H9 (cell line): Measurements from ENCODE around the gene CD68. TPM values are rescaled to one million over a fixed set of nuclear protein-coding genes. Genes with fewer than 3 reads are reported as not detected.

Experiments used
- DNase-seq: peaks from one replicate; pipeline ENCODE4 v3.0.0-alpha.2; 2017
- H2AFZ ChIP-seq: one replicate; pipeline ENCODE4 v1.6.1; 2013; ENCODE audit warnings: mild to moderate bottlenecking, low read length, control low read depth, moderate library complexity
- H2AK5ac ChIP-seq: 2 replicates; pipeline ENCODE4 v1.6.1; 2013; ENCODE audit warnings: low read length, control low read depth, mixed read lengths; ENCODE audit not compliant: insufficient read length
- H2BK120ac ChIP-seq: one replicate; pipeline ENCODE4 v1.6.1; 2013; ENCODE audit warnings: low read depth, mild to moderate bottlenecking, low read length, control low read depth, inconsistent platforms; ENCODE audit not compliant: poor library complexity, severe bottlenecking
- H2BK12ac ChIP-seq: 2 replicates; pipeline ENCODE4 v1.6.1; 2013; ENCODE audit warnings: low read length, control low read depth, mixed read lengths, low read depth; ENCODE audit not compliant: insufficient read length
- H2BK15ac ChIP-seq: 2 replicates; pipeline ENCODE4 v1.6.1; 2013; ENCODE audit warnings: low read depth, low read length, control low read depth
- H2BK20ac ChIP-seq: one replicate; pipeline ENCODE4 v1.6.1; 2013; ENCODE audit warnings: low read depth, mild to moderate bottlenecking, low read length, control low read depth, inconsistent platforms; ENCODE audit not compliant: poor library complexity, severe bottlenecking
- H2BK5ac ChIP-seq: 2 replicates; pipeline ENCODE4 v1.6.1; 2013; ENCODE audit warnings: low read length, control low read depth, mixed read lengths; ENCODE audit not compliant: insufficient read length
- H3K14ac ChIP-seq: 2 replicates; pipeline ENCODE4 v1.6.1; 2013; ENCODE audit warnings: low read length, control low read depth; ENCODE audit not compliant: insufficient read depth
- H3K18ac ChIP-seq: 2 replicates; pipeline ENCODE4 v1.6.1; 2013; ENCODE audit warnings: low read depth, mild to moderate bottlenecking, mixed read lengths, low read length, control low read depth; ENCODE audit not compliant: insufficient read length
- H3K23ac ChIP-seq: 2 replicates; pipeline ENCODE4 v1.6.1; 2013; ENCODE audit warnings: low read length, control low read depth, mixed read lengths, low read depth; ENCODE audit not compliant: insufficient read length
- H3K23me2 ChIP-seq: 2 replicates; pipeline ENCODE4 v1.6.1; 2013; ENCODE audit warnings: low read depth, mild to moderate bottlenecking, mixed read lengths, low read length, control low read depth; ENCODE audit not compliant: insufficient read length, poor library complexity, severe bottlenecking
- H3K27ac ChIP-seq: 2 replicates; pipeline ENCODE4 v1.5.1; 2013; ENCODE audit warnings: low read length, control low read depth, mixed read lengths, low read depth; ENCODE audit not compliant: insufficient read length
- H3K27me3 ChIP-seq: 2 replicates; pipeline ENCODE4 v1.6.1; 2013; ENCODE audit warnings: low read length, control low read depth, inconsistent platforms; ENCODE audit not compliant: insufficient read depth
- H3K4ac ChIP-seq: 2 replicates; pipeline ENCODE4 v1.6.1; 2013; ENCODE audit warnings: low read depth, mild to moderate bottlenecking, control low read depth, inconsistent platforms, low read length, moderate library complexity
- H3K4me1 ChIP-seq: 2 replicates; pipeline ENCODE4 v1.6.1; 2013; ENCODE audit warnings: low read length, control low read depth, inconsistent platforms; ENCODE audit not compliant: insufficient read depth
- H3K4me2 ChIP-seq: 2 replicates; pipeline ENCODE4 v1.6.1; 2013; ENCODE audit warnings: low read length, control low read depth, mixed read lengths; ENCODE audit not compliant: insufficient read length, insufficient read depth
- H3K56ac ChIP-seq: 2 replicates; pipeline ENCODE4 v1.6.1; 2013; ENCODE audit warnings: low read depth, mild to moderate bottlenecking, mixed read lengths, low read length, control low read depth; ENCODE audit not compliant: insufficient read length
- H3K79me1 ChIP-seq: 2 replicates; pipeline ENCODE4 v1.6.1; 2013; ENCODE audit warnings: low read depth, mild to moderate bottlenecking, moderate library complexity, low read length, control low read depth, inconsistent platforms; ENCODE audit not compliant: insufficient read depth, poor library complexity, severe bottlenecking
- H3K79me2 ChIP-seq: 2 replicates; pipeline ENCODE4 v1.6.1; 2013; ENCODE audit warnings: low read length, control low read depth, inconsistent platforms; ENCODE audit not compliant: insufficient read depth
- H3K9ac ChIP-seq: 2 replicates; pipeline ENCODE4 v1.6.1; 2013; ENCODE audit warnings: low read length, control low read depth, mixed read lengths; ENCODE audit not compliant: insufficient read length; ENCODE audit errors: extremely low read depth
- H3K9me3 ChIP-seq: one replicate; pipeline ENCODE4 v1.6.1; 2013; ENCODE audit warnings: low read depth, low read length, inconsistent platforms; ENCODE audit not compliant: control insufficient read depth
- H3T11ph ChIP-seq: one replicate; pipeline ENCODE4 v1.6.1; 2013; ENCODE audit warnings: mild to moderate bottlenecking, low read length, control low read depth, inconsistent platforms
- H4K20me1 ChIP-seq: one replicate; pipeline ENCODE4 v1.6.1; 2013; ENCODE audit not compliant: control insufficient read depth, insufficient read length, insufficient read depth
- H4K5ac ChIP-seq: 2 replicates; pipeline ENCODE4 v1.6.1; 2013; ENCODE audit warnings: low read depth, mild to moderate bottlenecking, mixed read lengths, low read length, control low read depth; ENCODE audit not compliant: insufficient read length
- H4K8ac ChIP-seq: replicated peaks from 2 replicates; pipeline ENCODE4 v1.6.1; 2013; ENCODE audit warnings: low read length, control low read depth, mixed read lengths, low read depth; ENCODE audit not compliant: insufficient read length
- H4K91ac ChIP-seq: 2 replicates; pipeline ENCODE4 v1.6.1; 2013; ENCODE audit warnings: low read depth, mild to moderate bottlenecking, moderate library complexity, mixed read lengths, low read length, control low read depth; ENCODE audit not compliant: insufficient read length
- H3K27ac Mint-ChIP-seq, 3 experiments: 2 replicates in 2 of 3; 3 replicates in 1 of 3; pipeline ENCODE4 v1.8.0; 2020 to 2021; ENCODE audit warnings: mixed read lengths in 3 of 3, mild to moderate bottlenecking in 1 of 3, moderate library complexity in 1 of 3
- H3K27me3 Mint-ChIP-seq: 2 replicates; pipeline ENCODE4 v1.8.0; 2021; ENCODE audit warnings: low read depth, mild to moderate bottlenecking, moderate library complexity, mixed read lengths
- H3K36me3 Mint-ChIP-seq, 3 experiments: 2 replicates in 2 of 3; 3 replicates in 1 of 3; pipeline ENCODE4 v1.8.0; 2020 to 2021; ENCODE audit warnings: low read depth in 3 of 3, mixed read lengths in 3 of 3; ENCODE audit not compliant: insufficient read depth in 1 of 3
- H3K4me1 Mint-ChIP-seq, 2 experiments: 2 replicates each; pipeline ENCODE4 v1.8.0; 2020; ENCODE audit warnings: mixed read lengths in 2 of 2
- H3K4me3 Mint-ChIP-seq, 2 experiments: 2 replicates in 1 of 2; 3 replicates in 1 of 2; pipeline ENCODE4 v1.8.0; 2020 to 2021; ENCODE audit warnings: mild to moderate bottlenecking in 2 of 2, mixed read lengths in 2 of 2, moderate library complexity in 1 of 2
- H3K9me3 Mint-ChIP-seq, 2 experiments: 2 replicates in 1 of 2; 3 replicates in 1 of 2; pipeline ENCODE4 v1.8.0; 2020; ENCODE audit warnings: mild to moderate bottlenecking in 2 of 2, mixed read lengths in 2 of 2, moderate library complexity in 1 of 2
- WGBS: extraction: QIAGEN DNeasy Blood & Tissue Kit; methylation state at CpG from one replicate; pipeline ENCODE4 v1.1.7; 2013; ENCODE audit warnings: missing lambda C conversion rate, low lambda C conversion rate, mixed read lengths; ENCODE audit not compliant: insufficient read length; ENCODE audit errors: extremely low coverage; 5-methylcytosine and 5-hydroxymethylcytosine counted together
- total RNA-seq: library from RNA; stranded (reverse); gene quantifications from 2 replicates; pipeline ENCODE4 v1.2.1, GENCODE V29; 2021
- TF ChIP-seq, protein P1 (sequence below): fragments of 200-600 bp; sonication (generic); conservative IDR thresholded peaks from 3 replicates; pipeline ENCODE4 v1.8.0; 2021; ENCODE audit warnings: antibody characterized with exemption, mild to moderate bottlenecking

Gene CD68
- total RNA-seq, 1 experiment from 2014 or later, result 0.42 TPM

DNA sequence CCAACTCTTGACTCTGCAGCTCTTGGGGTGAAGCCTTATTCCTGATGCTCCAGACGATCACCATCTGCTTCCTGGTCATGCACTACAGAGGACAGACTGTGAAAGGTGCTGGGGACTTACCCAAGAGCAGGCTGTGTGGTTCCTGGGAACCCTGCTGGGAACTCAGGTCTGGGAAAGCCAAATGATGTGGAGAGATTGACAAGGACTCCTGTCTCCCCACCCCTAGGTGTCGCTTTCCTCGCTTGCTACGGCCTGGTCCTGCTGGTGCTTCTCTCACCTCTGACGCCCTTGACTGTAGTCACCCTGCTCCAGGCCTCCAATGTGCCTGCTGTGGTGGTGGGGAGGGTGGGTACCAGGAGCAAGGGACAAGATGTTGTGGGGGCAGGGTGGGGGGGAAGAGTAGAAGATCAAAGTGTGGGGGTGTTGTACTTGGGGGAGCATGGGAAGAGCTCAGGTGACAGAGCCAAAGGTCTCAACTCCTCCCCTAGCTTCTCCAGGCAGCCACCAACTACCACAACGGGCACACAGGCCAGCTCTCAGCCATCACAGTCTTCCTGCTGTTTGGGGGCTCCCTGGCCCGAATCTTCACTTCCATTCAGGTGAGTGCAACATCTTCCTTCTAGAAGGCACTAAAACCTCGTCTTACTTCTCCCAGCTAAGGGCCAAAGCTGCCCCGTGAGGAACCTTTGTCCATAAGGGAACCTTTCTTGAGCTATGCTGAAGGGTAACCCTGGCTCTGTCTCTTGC, 7.4 kb downstream of the CD68 start:
- H3K27me3 Mint-ChIP-seq, result no peaks in the 10 kb centered on the region; the same call in 1 of the 2 replicates
- H2BK15ac ChIP-seq, result no peak overlapping the region
- peaks cover 13% of the 10 kb centered on the region for H3K23me2 ChIP-seq
- no peak overlapping the region for H3T11ph ChIP-seq
- no peak overlapping the region for H2BK5ac ChIP-seq
- peaks cover 31 to 60% of the 10 kb centered on the region in 2 experiments for H3K4me1 Mint-ChIP-seq
- peak overlapping the region in 1 of 3 experiments; percentile 46; a peak in 1 of 7 replicates for H3K27ac Mint-ChIP-seq
- H3K4me3 Mint-ChIP-seq, result no peak overlapping the region
- no peak overlapping the region for H3K18ac ChIP-seq
- no peaks in the 10 kb centered on the region for H3K79me1 ChIP-seq
- peaks cover 0 to 3% of the 10 kb centered on the region in 2 experiments; a peak in 1 of 5 replicates for H3K9me3 Mint-ChIP-seq
- H2BK20ac ChIP-seq, result no peak overlapping the region
- H3K23ac ChIP-seq, result no peak overlapping the region
- H4K5ac ChIP-seq, result no peak overlapping the region
- no peak overlapping the region for H2AFZ ChIP-seq
- H2BK120ac ChIP-seq, result no peak overlapping the region
- no peak overlapping the region for H3K4ac ChIP-seq
- H3K14ac ChIP-seq, result no peak overlapping the region
- peak; percentile 84 for DNase-seq
- no peak overlapping the region for H2BK12ac ChIP-seq
- WGBS, result no CpG with 5 or more reads among the region's 9 CpGs
- H2AK5ac ChIP-seq, result no peak overlapping the region
- no peak overlapping the region for H3K9ac ChIP-seq
- H3K56ac ChIP-seq, result no peak overlapping the region
- H4K8ac ChIP-seq, result no peak overlapping the region
- no peaks in the 10 kb centered on the region; the same call in 1 of the 2 replicates for H3K4me1 ChIP-seq
- H4K20me1 ChIP-seq, result no peaks in the 10 kb centered on the region
- H3K4me2 ChIP-seq, result no peak overlapping the region
- no peaks in the 10 kb centered on the region; the same call in 1 of the 2 replicates for H3K79me2 ChIP-seq
- H4K91ac ChIP-seq, result no peak overlapping the region
- TF ChIP-seq, protein P1, sequence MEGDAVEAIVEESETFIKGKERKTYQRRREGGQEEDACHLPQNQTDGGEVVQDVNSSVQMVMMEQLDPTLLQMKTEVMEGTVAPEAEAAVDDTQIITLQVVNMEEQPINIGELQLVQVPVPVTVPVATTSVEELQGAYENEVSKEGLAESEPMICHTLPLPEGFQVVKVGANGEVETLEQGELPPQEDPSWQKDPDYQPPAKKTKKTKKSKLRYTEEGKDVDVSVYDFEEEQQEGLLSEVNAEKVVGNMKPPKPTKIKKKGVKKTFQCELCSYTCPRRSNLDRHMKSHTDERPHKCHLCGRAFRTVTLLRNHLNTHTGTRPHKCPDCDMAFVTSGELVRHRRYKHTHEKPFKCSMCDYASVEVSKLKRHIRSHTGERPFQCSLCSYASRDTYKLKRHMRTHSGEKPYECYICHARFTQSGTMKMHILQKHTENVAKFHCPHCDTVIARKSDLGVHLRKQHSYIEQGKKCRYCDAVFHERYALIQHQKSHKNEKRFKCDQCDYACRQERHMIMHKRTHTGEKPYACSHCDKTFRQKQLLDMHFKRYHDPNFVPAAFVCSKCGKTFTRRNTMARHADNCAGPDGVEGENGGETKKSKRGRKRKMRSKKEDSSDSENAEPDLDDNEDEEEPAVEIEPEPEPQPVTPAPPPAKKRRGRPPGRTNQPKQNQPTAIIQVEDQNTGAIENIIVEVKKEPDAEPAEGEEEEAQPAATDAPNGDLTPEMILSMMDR, result peak; percentile 47
- H3K27ac ChIP-seq, result no peak overlapping the region
- H3K9me3 ChIP-seq, result no peaks in the 10 kb centered on the region
- no peaks in the 10 kb centered on the region for H3K27me3 ChIP-seq
- H3K36me3 Mint-ChIP-seq, result peaks cover 13 to 43% (median 35%) of the 10 kb centered on the region in 3 experiments
